ENCODE results near the gene STUM. TPM values are rescaled to one million over a fixed set of nuclear protein-coding genes. Genes with fewer than 3 reads are reported as not detected.

The STUM gene
- polyA plus RNA-seq, 1 of the 3 experiments (the other 2 are of a cell fraction), result not detected

GRCh38 chr1:226566234-226566633 lies 17.7 kb downstream of the STUM start:
- POLR2A ChIA-PET, result no interaction called here
- H3K9ac ChIP-seq, result no peak overlapping the region
- H3K4me2 ChIP-seq, result no peak overlapping the region
- 82% methylated on average over 1 of the region's 1 CpG for WGBS (ENCODE audit: low lambda C conversion rate)
- CTCF ChIA-PET, result interaction anchor here (0.6 to 5.0 kb wide), 3 partner anchors 17 to 141 kb away, joined by 3 to 45 read pairs (median 3); partner anchors contain the start of gene STUM
- no peaks in the 10 kb centered on the region for H3F3A ChIP-seq (replicated peaks; ENCODE audit: insufficient read depth)
- no peaks in the 10 kb centered on the region for H3K9me2 ChIP-seq
- no peak for TF ChIP-seq MXI1 (IDR thresholded peaks at IDR 0.05; ENCODE audit: low read depth, low read length)
- no peak for TF ChIP-seq TCF12 (IDR thresholded peaks at IDR 0.05)
- no peak for TF ChIP-seq RFX5 (IDR thresholded peaks at IDR 0.05; ENCODE audit: low read length)
- TF ChIP-seq, protein P1, sequence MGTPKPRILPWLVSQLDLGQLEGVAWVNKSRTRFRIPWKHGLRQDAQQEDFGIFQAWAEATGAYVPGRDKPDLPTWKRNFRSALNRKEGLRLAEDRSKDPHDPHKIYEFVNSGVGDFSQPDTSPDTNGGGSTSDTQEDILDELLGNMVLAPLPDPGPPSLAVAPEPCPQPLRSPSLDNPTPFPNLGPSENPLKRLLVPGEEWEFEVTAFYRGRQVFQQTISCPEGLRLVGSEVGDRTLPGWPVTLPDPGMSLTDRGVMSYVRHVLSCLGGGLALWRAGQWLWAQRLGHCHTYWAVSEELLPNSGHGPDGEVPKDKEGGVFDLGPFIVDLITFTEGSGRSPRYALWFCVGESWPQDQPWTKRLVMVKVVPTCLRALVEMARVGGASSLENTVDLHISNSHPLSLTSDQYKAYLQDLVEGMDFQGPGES (IDR thresholded peaks at IDR 0.05; ENCODE audit: low read depth, low read length), result no peak
- TF ChIP-seq, protein P2, sequence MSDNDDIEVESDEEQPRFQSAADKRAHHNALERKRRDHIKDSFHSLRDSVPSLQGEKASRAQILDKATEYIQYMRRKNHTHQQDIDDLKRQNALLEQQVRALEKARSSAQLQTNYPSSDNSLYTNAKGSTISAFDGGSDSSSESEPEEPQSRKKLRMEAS (IDR thresholded peaks at IDR 0.05; ENCODE audit: low read depth), result no peak
- no peak for TF ChIP-seq SMC3 (IDR thresholded peaks at IDR 0.05; ENCODE audit: low read depth, low read length)
- no peak for TF ChIP-seq TEAD4 (IDR thresholded peaks at IDR 0.05; ENCODE audit: borderline replicate concordance, insufficient read depth)
- no peak for TF ChIP-seq CHD2 (IDR thresholded peaks at IDR 0.05; ENCODE audit: low read length, partially characterized antibody)
- no peak for TF ChIP-seq NRF1 (IDR thresholded peaks at IDR 0.05; ENCODE audit: low read depth, low read length)
- no peak for TF ChIP-seq EP300 (IDR thresholded peaks at IDR 0.05; ENCODE audit: borderline replicate concordance in 1 of 2, low read depth in 1 of 2, low read length in 1 of 2)
- TF ChIP-seq, protein P3, sequence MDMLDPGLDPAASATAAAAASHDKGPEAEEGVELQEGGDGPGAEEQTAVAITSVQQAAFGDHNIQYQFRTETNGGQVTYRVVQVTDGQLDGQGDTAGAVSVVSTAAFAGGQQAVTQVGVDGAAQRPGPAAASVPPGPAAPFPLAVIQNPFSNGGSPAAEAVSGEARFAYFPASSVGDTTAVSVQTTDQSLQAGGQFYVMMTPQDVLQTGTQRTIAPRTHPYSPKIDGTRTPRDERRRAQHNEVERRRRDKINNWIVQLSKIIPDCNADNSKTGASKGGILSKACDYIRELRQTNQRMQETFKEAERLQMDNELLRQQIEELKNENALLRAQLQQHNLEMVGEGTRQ (IDR thresholded peaks at IDR 0.05; ENCODE audit: borderline replicate concordance, low read depth, low read length), result no peak
- H3K4me1 ChIP-seq (ENCODE audit: control insufficient read depth in 1 of 2, insufficient read depth in 2 of 2, low read depth in 1 of 2, low read length in 1 of 2), result no peaks in the 10 kb centered on the region
- H3K27ac ChIP-seq (ENCODE audit: low read depth in 2 of 2, low read length in 1 of 2), result no peak overlapping the region
- peaks cover 10% of the 10 kb centered on the region; the same call in 1 of the 2 replicates for H3K27me3 ChIP-seq (ENCODE audit: insufficient read depth)
- H3K79me2 ChIP-seq (ENCODE audit: insufficient read depth), result no peaks in the 10 kb centered on the region
- no peak for DNase-seq
- H3K9me3 ChIP-seq, result no peaks in the 10 kb centered on the region
- no peaks in the 10 kb centered on the region for H4K20me1 ChIP-seq (ENCODE audit: insufficient read depth)
- H3K36me3 ChIP-seq (replicated peaks in 1 of 2; ENCODE audit: control insufficient read depth in 1 of 2, insufficient read depth in 2 of 2, low read length in 1 of 2), result no peaks in the 10 kb centered on the region
- no peak overlapping the region for H2AFZ ChIP-seq (ENCODE audit: low read depth)
- H3K4me3 ChIP-seq (ENCODE audit: low read depth in 2 of 2, low read length in 1 of 2), result no peak overlapping the region

DNA sequence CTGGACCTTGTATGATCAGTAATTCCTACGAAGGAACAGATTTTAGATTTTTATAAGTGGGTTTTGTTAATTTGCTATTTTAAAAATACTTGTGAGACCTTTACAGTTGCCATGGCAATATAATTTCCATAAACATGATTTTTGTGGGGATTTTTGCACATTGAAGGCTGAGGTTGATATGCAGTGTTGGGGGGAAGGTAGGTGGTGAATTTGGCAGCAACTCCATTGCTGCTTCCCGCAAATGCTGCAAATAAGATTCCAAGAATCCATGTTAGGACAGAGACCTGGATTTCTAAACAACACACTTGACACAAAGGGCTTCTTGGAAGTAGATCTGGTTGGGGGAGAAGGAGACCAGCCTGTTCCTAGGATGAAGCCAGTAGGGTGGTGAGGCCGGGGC lies 18.2 kb downstream of the STUM start:
- H4K20me1 ChIP-seq (ENCODE audit: insufficient read depth), result no peaks in the 10 kb centered on the region
- no peak overlapping the region for H2AFZ ChIP-seq (ENCODE audit: low read depth)
- no peak overlapping the region for H3K27ac ChIP-seq (ENCODE audit: low read depth in 2 of 2, low read length in 1 of 2)
- no peak overlapping the region for H3K4me3 ChIP-seq (ENCODE audit: low read depth in 2 of 2, low read length in 1 of 2)
- H3K9me3 ChIP-seq, result no peaks in the 10 kb centered on the region
- H3K4me2 ChIP-seq, result no peak overlapping the region
- H3K27me3 ChIP-seq (ENCODE audit: insufficient read depth), result peaks cover 9% of the 10 kb centered on the region; the same call in 1 of the 2 replicates
- TF ChIP-seq, protein P4, sequence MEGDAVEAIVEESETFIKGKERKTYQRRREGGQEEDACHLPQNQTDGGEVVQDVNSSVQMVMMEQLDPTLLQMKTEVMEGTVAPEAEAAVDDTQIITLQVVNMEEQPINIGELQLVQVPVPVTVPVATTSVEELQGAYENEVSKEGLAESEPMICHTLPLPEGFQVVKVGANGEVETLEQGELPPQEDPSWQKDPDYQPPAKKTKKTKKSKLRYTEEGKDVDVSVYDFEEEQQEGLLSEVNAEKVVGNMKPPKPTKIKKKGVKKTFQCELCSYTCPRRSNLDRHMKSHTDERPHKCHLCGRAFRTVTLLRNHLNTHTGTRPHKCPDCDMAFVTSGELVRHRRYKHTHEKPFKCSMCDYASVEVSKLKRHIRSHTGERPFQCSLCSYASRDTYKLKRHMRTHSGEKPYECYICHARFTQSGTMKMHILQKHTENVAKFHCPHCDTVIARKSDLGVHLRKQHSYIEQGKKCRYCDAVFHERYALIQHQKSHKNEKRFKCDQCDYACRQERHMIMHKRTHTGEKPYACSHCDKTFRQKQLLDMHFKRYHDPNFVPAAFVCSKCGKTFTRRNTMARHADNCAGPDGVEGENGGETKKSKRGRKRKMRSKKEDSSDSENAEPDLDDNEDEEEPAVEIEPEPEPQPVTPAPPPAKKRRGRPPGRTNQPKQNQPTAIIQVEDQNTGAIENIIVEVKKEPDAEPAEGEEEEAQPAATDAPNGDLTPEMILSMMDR (IDR thresholded peaks at IDR 0.05), result no peak
- TF ChIP-seq, protein P1 (IDR thresholded peaks at IDR 0.05; ENCODE audit: low read depth, low read length), result no peak
- no peak for TF ChIP-seq TCF12 (IDR thresholded peaks at IDR 0.05)
- no peak for TF ChIP-seq RFX5 (IDR thresholded peaks at IDR 0.05; ENCODE audit: low read length)
- no peaks in the 10 kb centered on the region for H3F3A ChIP-seq (replicated peaks; ENCODE audit: insufficient read depth)
- H3K9me2 ChIP-seq, result no peaks in the 10 kb centered on the region
- WGBS (ENCODE audit: low lambda C conversion rate), result 38% methylated on average over 3 of the region's 3 CpGs
- H3K36me3 ChIP-seq (replicated peaks in 1 of 2; ENCODE audit: control insufficient read depth in 1 of 2, insufficient read depth in 2 of 2, low read length in 1 of 2), result no peaks in the 10 kb centered on the region
- H3K9ac ChIP-seq, result no peak overlapping the region
- CTCF ChIA-PET, result interaction anchor here (0.6 to 5.0 kb wide), 3 partner anchors 18 to 142 kb away, joined by 3 to 45 read pairs (median 7); partner anchors contain the start of gene STUM
- POLR2A ChIA-PET, result no interaction called here
- no peaks in the 10 kb centered on the region for H3K4me1 ChIP-seq (ENCODE audit: control insufficient read depth in 1 of 2, insufficient read depth in 2 of 2, low read depth in 1 of 2, low read length in 1 of 2)
- no peaks in the 10 kb centered on the region for H3K79me2 ChIP-seq (ENCODE audit: insufficient read depth)
- no peak for DNase-seq
